Inflammatory macrophage treated with lipopolysaccharide for 1 hour (primary cell): ENCODE results near the gene LILRB4.
A peak's percentile ranks its signal among the peaks of the same experiment; 100 is the strongest.
"Not testable (repeated sequence)": the region's sequence is repeated elsewhere in the genome, so short reads cannot be mapped to it uniquely, and the experiment has no call there.

Experiments used
- DNase-seq, 2 donors: peaks; one replicate each; pipeline ENCODE4 v3.0.0-alpha.2; 2020 to 2022

Gene LILRB4

DNA sequence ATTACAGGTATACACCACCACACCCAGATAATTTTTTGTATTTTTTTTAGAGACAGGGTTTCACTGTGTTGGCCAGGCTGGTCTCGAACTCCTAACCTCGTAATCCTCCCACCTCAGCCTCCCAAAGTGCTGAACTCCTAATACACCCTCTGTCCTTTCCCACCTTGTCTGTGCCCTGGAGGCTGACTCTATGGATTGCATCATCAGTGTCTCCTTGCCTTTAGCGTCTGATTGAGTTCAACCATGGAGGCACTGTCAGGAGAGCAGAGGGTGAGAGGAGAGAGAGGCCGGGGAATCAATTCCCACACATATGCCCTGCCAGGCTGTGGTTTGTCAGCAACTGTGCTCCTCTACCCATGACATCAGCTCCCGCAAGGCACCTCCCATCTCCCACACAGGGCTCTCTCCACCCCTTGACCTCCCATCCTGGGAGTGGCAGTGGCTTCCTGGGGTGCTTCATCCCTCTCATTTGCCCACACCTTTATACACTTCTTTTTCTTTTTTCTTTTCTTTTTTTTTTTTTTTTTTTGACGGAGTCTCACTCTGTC, 12.6 kb upstream of the LILRB4 start:
- DNase-seq = peak; percentile 75 to 85

GRCh38 chr19:54653181-54653809, 9.5 kb upstream of the LILRB4 start:
- peak; percentile 61 to 75 for DNase-seq

DNA sequence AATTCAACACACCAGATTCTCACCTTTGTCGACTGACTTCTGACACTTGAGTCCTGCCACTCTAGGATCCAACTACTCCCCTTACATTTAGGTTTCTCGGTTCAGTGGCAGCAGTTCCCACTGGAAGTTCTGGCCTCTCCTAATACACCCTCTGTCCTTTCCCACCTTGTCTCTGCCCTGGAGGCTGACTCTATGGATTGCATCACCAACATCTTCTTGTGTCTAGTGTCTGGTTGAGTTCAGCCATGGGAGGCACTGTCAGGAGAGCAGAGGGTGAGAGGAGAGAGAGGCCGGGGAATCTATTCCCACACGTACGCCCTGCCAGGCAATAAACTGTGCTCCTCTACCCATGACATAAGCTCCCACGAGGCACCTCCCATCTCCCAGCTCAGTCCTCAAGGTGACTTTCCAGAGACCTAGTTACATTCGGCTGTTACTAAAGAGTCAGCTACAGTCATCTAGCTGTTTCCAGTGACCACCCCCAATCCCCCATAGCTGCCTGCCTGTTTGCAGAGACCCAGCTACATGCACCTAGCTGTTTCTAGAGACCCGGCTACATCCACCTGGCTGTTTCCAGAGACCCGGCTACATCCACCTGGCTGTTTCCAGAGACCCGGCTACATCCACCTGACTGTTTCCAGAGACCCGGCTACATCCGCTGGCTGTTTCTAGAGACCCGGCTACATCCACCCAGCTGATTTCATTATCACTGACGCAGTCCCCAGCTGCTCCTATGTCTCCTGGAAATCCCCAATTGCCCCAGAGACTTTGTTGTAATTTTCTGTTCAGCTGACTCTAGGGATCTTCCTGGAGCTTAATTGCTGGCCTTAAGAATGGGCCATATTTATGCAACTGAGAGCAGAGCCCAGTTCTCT, 8.1 kb upstream of the LILRB4 start:
- DNase-seq = peak; percentile 94 to 97

- DNase-seq = peak; percentile 55 to 78
Observed at GRCh38 chr19:54659300-54659699, 3.5 kb upstream of the LILRB4 start.

GRCh38 chr19:54660306-54660705, 2.5 kb upstream of the LILRB4 start:
- peak; percentile 79 to 86 for DNase-seq

GRCh38 chr19:54660964-54661363, 1.8 kb upstream of the LILRB4 start:
- DNase-seq = peak; percentile 87 to 94

DNA sequence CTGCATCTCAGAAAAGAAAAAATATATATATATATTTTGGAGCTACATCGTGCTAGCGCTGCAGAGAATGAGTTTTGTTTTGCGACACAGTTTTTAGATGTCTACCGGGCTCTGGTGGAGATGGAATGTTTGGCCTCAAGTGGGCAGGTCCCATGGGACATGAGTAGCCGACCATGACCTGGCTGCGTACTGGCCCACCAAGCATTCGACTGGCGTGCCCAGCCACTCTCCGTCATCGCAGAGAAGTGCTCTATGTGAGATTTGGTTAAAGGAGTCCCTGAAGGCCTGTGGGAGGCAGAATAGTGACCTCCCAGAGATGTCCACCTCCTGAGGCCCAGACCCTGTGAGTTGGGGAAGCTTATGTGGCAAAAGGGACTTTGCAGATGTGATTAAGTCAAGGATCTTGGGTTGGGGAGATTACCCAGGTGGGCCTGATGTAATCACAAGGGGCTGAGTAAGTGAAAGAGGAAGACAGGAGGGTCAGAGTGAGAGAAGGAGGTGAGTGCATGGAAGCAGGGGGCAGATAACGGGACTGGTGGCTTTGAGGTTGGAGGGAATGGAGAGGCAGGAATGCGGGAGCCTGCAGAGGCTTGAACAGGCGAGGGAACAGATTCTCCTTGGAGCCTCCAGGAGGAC, 821 bp upstream of the LILRB4 start:
- DNase-seq = peak in 1 of 2 donors; percentile 43

GRCh38 chr19:54665530-54665929, 2.7 kb downstream of the LILRB4 start:
- DNase-seq = no peak

DNA sequence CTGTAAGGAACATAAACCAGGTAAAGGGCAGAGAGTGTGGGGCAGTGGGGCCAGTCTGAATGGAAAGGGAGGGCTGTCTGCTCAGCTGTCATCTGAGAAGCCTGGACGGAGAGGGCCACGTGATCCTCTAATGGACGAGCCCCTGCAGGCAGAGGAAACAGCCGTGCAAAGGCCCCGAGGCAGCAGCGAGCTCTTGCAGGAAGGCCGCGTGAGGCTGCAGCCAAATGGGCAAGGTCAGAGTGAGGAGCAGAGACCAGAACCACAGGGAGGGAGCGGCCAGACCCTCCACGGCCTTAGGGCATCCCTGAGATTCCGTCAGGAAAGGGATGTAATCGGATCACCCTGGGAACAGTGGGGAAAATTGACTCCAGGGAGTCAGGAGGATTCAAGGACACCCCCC, 4.4 kb downstream of the LILRB4 start:
- DNase-seq = no peak

GRCh38 chr19:54668353-54668752, 5.6 kb downstream of the LILRB4 start:
- DNase-seq = no peak

- peak; percentile 49 to 55 for DNase-seq
Observed at GRCh38 chr19:54670576-54671357, 8.0 kb downstream of the LILRB4 start.

DNA sequence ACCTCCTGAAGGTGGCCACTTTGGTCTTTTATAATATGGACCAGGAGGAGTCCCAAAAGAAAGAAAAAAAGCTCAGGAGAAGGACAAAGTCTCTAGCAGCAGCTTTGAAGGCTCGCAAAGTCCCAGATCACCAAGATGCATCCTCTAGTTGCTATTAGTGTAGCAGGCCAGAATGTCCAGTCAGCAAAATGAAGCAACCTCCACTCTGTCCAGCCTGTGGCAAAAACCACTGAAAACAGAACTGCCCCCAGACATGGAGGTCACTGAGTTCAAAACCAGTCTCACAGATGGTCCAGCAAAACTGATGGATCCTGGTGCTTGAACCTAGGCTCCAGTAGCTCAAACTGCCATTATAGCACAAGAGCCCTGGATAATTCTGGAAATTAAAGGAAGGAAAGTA, 10.4 kb downstream of the LILRB4 start:
- DNase-seq = peak; percentile 54 to 68

- peak in 1 of 2 donors; percentile 87 for DNase-seq
Observed at GRCh38 chr19:54674021-54674617, 11.3 kb downstream of the LILRB4 start.

- DNase-seq = peak in 1 of 2 donors; percentile 92
Observed at GRCh38 chr19:54676210-54676834, 13.5 kb downstream of the LILRB4 start.

- no peak for DNase-seq
Observed at GRCh38 chr19:54677217-54677616, 14.4 kb downstream of the LILRB4 start.

DNA sequence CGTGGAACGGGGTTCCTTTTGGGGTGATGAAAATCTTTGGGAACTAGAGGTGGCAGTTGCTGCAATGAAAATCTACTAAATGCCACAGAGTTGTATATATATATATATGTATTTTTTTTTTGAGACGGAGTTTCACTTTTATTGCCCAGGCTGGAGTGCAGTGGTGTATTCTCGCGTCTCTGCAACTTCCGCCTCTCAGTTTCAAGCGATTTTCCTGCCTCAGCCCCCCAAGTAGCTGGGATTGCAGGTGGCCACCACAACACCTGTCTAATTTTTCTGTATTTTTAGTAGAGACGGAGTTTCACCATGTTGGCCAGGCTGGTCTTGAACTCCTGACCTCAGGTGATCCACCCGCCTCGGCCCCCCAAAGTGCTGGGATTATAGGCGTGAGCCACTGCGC, 18.8 kb downstream of the LILRB4 start:
- DNase-seq = not testable (repeated sequence)

- peak in 1 of 2 donors; percentile 32 for DNase-seq
Observed at GRCh38 chr19:54682306-54682856, 19.6 kb downstream of the LILRB4 start.

GRCh38 chr19:54684527-54684926, 21.7 kb downstream of the LILRB4 start:
- DNase-seq = peak; percentile 53 to 72

DNA sequence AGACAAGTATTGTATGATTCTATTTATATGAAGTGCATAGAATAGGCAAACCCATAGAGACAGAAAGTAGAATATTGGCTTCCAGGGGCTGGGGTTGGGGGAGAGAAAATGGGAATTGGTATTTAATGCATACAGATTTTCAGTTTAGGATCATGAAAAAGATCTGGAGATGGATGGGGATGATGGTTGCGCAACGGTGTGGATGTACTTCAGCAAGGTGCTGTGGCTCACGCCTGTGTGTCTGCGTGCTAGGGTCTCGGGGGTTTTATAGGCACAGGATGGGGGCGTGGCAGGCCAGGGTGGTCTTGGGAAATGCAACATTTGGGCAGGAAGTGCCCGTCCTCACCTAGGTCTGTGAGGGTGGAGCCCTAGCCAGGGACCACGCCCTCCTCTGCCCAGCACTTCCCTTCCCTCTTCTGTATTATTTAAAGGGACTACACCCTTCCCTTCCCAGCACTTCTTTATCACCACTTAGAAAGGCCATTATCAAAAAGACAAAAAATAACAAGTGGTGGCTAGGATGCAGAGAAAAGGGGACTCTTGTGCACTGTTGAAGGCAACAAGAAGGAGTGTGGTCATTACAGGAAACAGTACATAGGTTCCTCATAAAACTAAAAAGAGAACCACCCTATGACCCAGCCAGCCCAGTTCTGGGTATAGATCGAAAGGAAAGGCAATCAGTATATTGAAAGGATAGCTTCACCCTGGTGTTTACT, 29.0 kb downstream of the LILRB4 start:
- DNase-seq = peak in 1 of 2 donors; percentile 38

DNA sequence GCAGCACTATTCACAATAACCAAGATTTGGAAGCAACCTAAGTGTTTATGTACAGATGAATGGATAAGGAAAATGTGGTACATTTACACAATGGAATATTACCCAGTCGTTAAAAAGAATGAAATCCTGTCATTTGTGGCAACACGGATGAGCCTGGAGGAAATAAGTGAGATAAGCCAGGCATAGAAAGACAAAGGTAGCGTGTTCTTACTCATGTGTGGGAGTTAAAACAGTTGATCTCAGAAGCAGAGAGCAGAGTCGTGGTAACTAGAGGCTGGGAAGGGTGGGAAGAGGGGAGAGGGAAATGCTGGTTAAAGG, 29.5 kb downstream of the LILRB4 start:
- no peak for DNase-seq

GRCh38 chr19:54694648-54695047, 31.9 kb downstream of the LILRB4 start:
- DNase-seq = no peak
